HUES6 (cell line): Measurements from ENCODE around the gene AHRR.
"Not testable (repeated sequence)": the region's sequence is repeated elsewhere in the genome, so short reads cannot be mapped to it uniquely, and the experiment has no call there.

Source experiments
- H3K27ac ChIP-seq: 2 replicates; pipeline ENCODE4 v1.7.0; 2013; ENCODE audit warnings: low read depth, mild to moderate bottlenecking, low read length, inconsistent platforms
- H3K27me3 ChIP-seq: 2 replicates; pipeline ENCODE4 v1.6.1; 2013; ENCODE audit warnings: low read length; ENCODE audit not compliant: control insufficient read depth, insufficient read depth
- H3K36me3 ChIP-seq: 2 replicates; pipeline ENCODE4 v1.6.1; 2013; ENCODE audit warnings: low read length; ENCODE audit not compliant: control insufficient read depth, insufficient read depth
- H3K4me1 ChIP-seq: 2 replicates; pipeline ENCODE4 v1.6.1; 2013; ENCODE audit warnings: low read length; ENCODE audit not compliant: control insufficient read depth, insufficient read depth
- H3K4me3 ChIP-seq: 2 replicates; pipeline ENCODE4 v1.5.1; 2013; ENCODE audit warnings: low read depth, low read length
- H3K9ac ChIP-seq: one replicate; pipeline ENCODE4 v1.6.1; 2013; ENCODE audit warnings: mild to moderate bottlenecking, low read length
- H3K9me3 ChIP-seq: 2 replicates; pipeline ENCODE4 v1.6.1; 2013; ENCODE audit warnings: low read depth, low read length; ENCODE audit not compliant: control insufficient read depth, insufficient read depth

AHRR gene

DNA sequence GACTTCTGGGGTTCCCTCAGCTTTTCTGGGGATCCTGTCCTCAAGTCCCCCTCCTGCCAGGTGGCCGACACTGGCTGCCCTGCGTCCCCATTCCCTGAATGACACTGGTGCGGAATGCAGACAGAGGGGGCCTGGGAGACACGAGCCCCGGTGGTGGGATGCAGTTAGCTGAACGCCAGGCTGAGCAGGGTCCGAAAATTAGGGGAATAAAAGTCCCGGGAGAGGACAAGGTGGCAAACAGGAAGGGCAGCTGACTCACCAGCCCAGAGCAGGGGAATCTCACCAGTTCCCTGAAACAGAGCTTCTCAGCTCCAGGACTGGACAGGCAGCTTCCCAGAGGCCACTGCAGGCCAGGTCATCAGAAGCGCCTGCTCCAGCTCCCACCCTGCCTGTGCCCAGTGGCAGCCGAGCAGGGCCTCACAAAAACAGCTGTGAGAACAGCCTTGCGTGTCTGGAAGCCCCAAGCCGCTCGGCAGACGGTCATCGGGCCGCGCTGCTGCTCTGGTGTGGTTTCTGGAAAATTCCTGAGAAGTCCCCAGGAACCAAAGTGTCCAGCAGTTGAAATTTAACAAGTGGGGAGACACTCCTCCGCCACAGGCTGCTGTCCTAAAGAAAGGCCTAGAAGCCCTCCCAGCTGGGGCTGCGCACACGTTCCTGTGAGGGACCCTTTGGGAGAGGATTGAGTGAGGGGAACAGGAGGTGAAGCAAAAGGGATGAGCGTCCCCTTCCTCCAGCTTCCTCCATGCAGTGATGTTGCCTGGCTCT lies 73.8 kb downstream of the AHRR start:
- no peaks in the 10 kb centered on the region for H3K9me3 ChIP-seq
- H3K9ac ChIP-seq, result no peak overlapping the region
- no peaks in the 10 kb centered on the region for H3K36me3 ChIP-seq
- H3K27me3 ChIP-seq, result no peaks in the 10 kb centered on the region; the same call in 1 of the 2 replicates
- no peak overlapping the region for H3K27ac ChIP-seq
- H3K4me1 ChIP-seq, result peaks cover 18% of the 10 kb centered on the region
- no peak overlapping the region for H3K4me3 ChIP-seq

DNA sequence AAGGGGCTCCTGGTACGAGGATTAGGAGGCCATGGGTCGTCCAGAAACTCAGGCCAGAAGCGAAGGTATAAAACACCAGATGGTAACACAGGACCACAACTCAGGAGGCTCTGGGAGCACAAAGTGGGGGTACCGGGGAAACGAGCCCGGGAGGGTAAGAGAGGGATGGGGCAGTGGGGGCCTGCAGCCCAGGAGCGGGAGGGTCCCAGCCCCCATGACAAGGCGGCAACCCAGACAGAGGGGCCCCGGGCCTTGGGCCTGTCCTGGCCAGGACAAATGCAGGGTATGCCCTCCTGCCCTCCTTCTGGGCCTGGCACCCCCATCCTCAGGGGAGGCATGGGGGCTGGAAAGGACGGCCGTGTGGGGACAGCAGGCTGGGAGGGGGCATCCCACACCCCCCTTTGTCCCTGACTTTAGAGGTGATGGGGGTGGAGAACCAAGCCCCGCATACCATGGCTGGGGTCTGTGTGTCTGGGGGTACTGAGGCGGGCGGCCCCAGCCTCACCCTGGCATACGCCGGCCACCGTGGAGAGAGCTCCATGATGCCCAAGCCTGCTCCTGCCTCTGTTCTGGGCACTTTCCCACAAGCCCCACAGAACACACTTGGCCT lies 74.5 kb downstream of the AHRR start:
- H3K9ac ChIP-seq, result no peak overlapping the region
- H3K4me3 ChIP-seq, result no peak overlapping the region
- H3K27ac ChIP-seq, result no peak overlapping the region
- peaks cover 19% of the 10 kb centered on the region for H3K4me1 ChIP-seq
- no peaks in the 10 kb centered on the region; the same call in 1 of the 2 replicates for H3K27me3 ChIP-seq
- no peaks in the 10 kb centered on the region for H3K36me3 ChIP-seq
- H3K9me3 ChIP-seq, result no peaks in the 10 kb centered on the region

DNA sequence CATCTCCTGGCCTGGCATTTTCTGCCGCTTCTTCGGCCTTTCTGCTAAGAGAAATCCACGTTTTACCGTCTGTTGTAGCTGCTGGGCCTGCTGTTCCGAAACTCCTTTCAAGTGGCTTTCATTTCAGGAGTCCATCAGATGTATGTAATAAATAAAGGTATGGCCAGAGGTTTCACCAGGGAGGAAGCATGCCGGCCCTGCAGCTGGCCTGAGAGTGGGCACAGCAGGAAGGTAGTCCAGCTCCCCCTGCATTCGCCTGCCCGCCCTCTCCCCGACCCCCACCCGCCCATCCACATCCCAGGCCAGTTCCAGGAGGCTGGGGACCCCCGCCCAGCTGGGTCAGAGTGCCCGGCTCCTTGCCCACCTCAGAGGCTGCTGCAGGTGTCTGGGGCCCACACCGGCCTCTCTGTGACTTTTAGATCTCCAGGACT lies 75.0 kb downstream of the AHRR start:
- Histone ChIP-seq H3K36me3 (no peaks in the 10 kb centered on the region), H3K9me3 (no peaks in the 10 kb centered on the region), H3K4me3 (no peak overlapping the region), H3K27me3 (peaks cover under 1% of the 10 kb centered on the region; the same call in 1 of the 2 replicates), H3K9ac (no peak overlapping the region), H3K4me1 (peaks cover 19% of the 10 kb centered on the region), H3K27ac (no peak overlapping the region)

DNA sequence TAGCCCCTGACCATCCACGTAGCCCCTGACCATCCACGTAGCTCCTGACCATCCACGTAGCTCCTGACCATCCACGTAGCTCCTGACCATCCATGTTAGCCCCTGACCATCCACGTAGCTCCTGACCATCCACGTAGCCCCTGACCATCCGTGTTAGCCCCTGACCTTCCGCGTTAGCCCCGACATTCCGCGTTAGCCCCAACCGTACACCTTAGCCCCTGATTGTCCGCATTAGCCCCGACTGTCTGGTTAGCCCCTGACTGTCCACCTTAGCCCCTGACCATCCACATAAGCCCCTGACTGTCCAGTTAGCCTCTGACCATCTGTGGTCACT lies 76.6 kb downstream of the AHRR start:
- not testable (repeated sequence) for H3K27me3 ChIP-seq, H3K27ac ChIP-seq, H3K9ac ChIP-seq

DNA sequence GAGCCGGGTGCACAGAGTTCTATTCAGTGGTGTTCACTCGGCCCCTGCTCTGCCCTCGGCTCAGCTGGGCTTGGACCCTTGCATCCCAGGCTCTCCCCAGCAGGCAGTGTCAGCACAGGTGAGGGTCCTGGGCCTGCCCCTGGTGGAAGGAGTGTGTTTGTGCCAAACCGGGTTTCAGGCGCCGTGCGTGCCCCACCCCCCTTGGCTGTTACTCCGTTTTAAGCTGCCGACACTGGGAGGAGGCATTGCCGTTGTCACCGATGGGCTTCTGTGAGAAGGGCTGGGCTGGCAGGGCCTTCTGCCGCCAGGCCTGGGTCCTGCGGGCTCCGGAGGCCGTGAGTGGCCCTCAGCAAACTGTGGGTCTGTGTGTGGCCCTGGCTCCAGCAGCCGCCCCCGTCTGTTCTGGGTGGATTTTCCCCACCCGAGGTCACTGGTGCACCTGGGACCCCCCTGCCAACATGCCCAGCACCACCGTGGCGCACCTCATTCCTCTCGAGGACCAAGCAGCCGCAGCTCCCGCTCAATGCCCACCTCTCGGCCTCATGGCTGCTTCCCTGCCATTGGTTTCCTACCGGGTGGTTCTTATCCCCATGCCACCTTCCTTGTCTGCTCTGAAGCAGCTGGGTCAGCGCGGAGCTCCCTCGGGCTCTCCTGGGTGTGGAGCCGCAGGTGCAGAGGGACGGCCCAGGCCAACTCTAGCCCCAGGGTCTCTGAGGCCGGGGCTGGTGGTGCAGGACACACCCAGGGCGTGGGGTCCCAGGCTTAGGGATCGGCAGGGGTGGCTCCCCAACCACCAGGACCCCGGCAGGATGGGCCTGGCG lies 77.2 kb downstream of the AHRR start:
- H3K9me3 ChIP-seq, result no peaks in the 10 kb centered on the region
- no peak overlapping the region for H3K27ac ChIP-seq
- no peak overlapping the region for H3K4me3 ChIP-seq
- H3K36me3 ChIP-seq, result no peaks in the 10 kb centered on the region
- H3K27me3 ChIP-seq, result peaks cover 6% of the 10 kb centered on the region; the same call in 1 of the 2 replicates
- no peak overlapping the region for H3K9ac ChIP-seq
- H3K4me1 ChIP-seq, result peaks cover 16% of the 10 kb centered on the region

More for the DNA sequence above, 76.6 kb downstream of the AHRR start:
- not testable (repeated sequence) for H3K4me3 ChIP-seq, H3K9me3 ChIP-seq, H3K36me3 ChIP-seq
- H3K4me1 ChIP-seq, result peaks cover 16% of the 10 kb centered on the region

DNA sequence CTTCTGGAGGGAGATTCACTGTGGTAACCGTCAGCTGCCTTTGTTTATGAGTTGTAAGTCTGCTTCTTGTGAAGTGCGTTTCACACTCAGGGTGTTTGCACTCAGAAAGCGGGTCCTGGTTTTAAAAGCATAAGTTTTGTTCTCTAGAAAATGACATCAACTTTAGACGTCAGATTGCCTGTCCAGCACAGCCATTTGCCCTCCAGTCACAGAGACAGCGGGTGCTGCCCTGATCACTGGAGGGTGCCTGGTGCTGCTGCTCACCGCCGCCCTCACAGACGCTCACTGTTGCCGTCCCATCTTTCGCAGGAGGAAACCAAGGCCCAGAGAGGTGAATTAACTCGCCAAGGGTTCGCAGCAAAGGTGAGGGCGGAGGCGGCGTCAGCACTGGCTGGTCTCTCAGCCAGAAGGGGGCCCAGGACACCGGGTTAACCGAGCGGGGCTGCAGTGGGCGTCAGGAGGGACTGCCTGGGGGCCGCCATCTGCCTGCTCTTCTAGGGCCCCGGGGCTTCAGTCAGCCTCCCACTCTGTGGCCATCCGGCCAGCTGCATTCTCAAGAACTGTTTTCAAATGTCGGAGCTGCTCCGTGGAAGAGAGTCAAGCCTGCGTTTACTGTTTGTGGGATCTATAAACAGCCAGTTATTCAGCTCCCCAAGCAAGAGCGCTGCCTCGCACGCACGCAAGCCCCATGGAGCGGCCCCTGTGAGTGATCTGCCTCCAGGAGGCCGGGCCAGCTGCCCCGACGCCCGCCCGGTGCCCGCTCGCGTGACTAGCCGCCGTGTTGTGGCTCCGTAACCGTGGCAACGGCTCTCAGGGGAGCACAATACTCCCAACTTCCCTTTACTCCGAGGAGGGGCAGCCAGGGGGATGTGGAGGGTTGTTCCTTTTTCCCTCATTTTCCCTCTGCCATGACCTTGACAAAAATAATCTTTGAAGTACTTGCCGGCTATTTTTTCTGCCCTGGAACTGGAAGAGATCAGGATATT lies 78.1 kb downstream of the AHRR start:
- peaks cover 10% of the 10 kb centered on the region for H3K4me1 ChIP-seq
- no peak overlapping the region for H3K27ac ChIP-seq
- H3K9ac ChIP-seq, result no peak overlapping the region
- H3K4me3 ChIP-seq, result no peak overlapping the region
- H3K9me3 ChIP-seq, result no peaks in the 10 kb centered on the region
- peaks cover 11% of the 10 kb centered on the region; the same call in 1 of the 2 replicates for H3K27me3 ChIP-seq
- H3K36me3 ChIP-seq, result no peaks in the 10 kb centered on the region

DNA sequence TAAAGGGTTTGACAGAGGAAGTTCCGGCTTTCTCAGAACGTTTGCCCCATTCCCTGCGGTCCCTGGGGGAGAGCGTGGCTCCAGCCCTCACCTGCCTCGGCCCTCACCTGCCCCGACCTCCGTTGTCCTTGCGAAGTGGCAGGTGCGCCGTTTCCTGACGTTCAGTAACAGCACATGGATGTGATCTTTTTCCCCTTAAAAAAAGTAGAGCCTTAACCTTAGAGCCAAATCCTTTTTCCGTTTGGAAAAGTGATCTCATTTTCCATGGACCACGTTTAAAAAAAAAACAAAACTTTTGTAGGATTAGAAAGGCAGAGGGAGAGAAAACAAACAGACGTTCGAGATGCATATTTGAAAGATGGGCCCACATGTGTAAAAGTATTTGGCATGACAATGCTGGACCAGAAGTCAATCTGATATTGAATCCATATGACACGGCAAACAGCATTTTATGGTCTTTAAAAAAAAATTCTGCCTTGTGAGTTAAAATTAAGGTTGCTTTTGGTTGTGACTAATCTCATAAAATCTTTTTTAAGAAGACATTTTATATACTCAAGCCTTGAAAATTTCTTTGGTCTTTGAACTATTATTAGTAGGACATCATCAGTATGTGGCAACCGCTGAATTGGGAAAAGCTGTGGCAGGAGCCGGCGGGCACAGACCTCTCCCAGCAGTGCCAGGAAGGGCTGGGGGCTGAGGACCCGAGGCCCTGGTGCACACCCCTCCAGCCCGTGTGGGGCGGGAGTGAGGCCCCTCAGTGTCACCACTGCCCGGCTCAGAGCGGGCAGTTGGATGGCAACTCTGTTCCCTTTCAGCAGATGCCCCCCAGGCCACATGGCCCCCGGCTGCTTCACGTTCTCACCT lies 79.0 kb downstream of the AHRR start:
- Histone ChIP-seq H3K9ac (no peak overlapping the region), H3K27me3 (peaks cover 18% of the 10 kb centered on the region; the same call in 1 of the 2 replicates), H3K4me1 (peaks cover 10% of the 10 kb centered on the region), H3K27ac (no peak overlapping the region), H3K36me3 (no peaks in the 10 kb centered on the region), H3K9me3 (no peaks in the 10 kb centered on the region), H3K4me3 (no peak overlapping the region)

DNA sequence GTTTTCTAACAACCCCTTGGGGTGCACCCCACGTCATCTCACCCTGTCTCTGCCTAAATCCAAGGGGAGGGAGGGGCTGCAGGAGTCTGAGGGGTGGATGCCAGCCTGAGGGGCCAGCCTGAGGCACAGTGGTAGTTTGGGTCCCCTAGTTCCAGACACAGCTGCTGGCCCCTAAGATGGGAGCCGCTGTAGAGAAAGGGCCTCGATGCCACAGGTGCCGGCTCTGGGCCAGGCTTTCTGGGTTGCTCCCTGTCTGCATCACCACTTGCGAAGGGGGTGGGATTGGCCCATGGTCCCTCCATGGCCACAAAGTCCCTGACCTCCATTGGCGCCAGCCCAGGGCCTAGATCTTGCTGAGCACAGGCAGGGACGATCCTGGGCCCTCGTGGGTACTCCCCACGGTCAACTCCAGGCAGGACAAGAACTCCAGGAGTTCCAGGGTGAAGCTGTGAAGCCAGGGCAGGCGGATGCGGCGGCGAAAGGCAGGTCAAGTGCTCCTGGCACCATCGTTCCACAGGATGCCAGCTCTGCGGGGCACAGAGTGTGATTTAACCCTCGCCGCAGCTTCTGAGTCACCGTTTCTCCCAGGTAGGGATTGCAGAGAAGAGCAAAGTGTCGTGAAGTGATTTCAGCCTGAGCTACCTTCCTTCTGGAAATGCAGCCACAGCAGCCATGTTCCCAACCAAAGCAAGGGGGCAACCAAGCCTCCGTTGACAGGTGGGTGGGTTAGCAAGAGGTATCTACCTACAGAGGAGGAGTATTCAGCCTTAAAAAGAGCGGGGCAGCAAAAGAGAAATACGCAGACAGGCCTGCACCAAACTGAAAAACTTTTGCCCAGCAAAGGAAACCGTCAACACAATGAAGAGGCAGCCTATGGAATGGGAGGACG lies 79.9 kb downstream of the AHRR start:
- Histone ChIP-seq H3K27ac (no peak overlapping the region), H3K9ac (no peak overlapping the region), H3K27me3 (peaks cover 18% of the 10 kb centered on the region; the same call in 1 of the 2 replicates), H3K36me3 (no peaks in the 10 kb centered on the region), H3K9me3 (no peaks in the 10 kb centered on the region), H3K4me1 (peaks cover 10% of the 10 kb centered on the region), H3K4me3 (no peak overlapping the region)

DNA sequence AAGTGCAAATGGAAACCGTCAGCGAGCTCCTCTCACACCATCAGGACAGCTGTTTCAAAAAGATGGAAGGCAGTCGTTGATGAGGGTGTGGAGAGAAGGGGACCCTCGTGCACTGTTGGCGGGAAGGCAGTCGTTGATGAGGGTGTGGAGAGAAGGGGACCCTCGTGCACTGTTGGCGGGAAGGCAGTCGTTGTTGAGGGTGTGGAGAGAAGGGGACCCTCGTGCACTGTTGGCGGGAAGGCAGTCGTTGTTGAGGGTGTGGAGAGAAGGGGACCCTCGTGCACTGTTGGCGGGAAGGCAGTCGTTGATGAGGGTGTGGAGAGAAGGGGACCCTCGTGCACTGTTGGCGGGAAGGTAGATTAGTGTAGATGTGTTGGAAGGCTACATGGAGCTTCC lies 80.7 kb downstream of the AHRR start:
- H3K9ac ChIP-seq, H3K27ac ChIP-seq, H3K36me3 ChIP-seq, H3K4me1 ChIP-seq, H3K4me3 ChIP-seq, H3K9me3 ChIP-seq: not testable (repeated sequence)
- peaks cover 18% of the 10 kb centered on the region; the same call in 1 of the 2 replicates for H3K27me3 ChIP-seq
